Measurements from ENCODE around the gene GTF3A.
A peak's percentile ranks its signal among the peaks of the same experiment; 100 is the strongest.
"Not testable (repeated sequence)": the region's sequence is repeated elsewhere in the genome, so short reads cannot be mapped to it uniquely, and the experiment has no call there.

Gene GTF3A

DNA sequence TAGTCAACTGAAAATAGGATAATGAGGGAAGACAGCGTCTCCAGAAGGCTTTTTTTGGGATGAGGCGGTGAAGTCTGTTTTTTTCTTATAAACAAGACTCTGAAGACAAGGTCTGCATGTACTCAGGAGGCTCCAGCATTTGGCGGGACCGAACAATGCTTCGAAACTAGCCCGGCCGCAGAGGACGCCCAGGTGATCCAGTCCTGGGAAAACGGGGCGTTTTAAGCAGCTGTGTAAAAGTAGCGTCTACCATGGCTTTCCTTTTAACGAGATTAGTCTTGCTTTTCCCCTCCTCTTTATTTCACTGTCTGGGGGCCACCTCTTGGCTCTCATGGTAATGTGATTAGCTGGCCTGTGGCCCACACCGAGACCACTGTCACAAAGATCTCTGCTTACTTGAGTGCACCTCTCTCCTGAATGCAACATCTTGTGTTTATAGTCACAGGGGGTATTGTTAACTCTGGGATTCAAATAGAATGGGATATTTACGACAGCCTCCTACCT is 29.4 kb upstream of the GTF3A start:
- TF ChIP-seq, protein P1, sequence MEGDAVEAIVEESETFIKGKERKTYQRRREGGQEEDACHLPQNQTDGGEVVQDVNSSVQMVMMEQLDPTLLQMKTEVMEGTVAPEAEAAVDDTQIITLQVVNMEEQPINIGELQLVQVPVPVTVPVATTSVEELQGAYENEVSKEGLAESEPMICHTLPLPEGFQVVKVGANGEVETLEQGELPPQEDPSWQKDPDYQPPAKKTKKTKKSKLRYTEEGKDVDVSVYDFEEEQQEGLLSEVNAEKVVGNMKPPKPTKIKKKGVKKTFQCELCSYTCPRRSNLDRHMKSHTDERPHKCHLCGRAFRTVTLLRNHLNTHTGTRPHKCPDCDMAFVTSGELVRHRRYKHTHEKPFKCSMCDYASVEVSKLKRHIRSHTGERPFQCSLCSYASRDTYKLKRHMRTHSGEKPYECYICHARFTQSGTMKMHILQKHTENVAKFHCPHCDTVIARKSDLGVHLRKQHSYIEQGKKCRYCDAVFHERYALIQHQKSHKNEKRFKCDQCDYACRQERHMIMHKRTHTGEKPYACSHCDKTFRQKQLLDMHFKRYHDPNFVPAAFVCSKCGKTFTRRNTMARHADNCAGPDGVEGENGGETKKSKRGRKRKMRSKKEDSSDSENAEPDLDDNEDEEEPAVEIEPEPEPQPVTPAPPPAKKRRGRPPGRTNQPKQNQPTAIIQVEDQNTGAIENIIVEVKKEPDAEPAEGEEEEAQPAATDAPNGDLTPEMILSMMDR (IDR thresholded peaks at IDR 0.05; ENCODE audit: low read depth, low read length), result no peak
- H3K4me3 ChIP-seq (replicated peaks in 1 of 2; ENCODE audit: low read depth in 2 of 2, low read length in 2 of 2), result no peak overlapping the region
- DNase-seq (ENCODE audit: low read depth in 2 of 2), result no peak

GRCh38 chr13:27396252-27396846 is 28.1 kb upstream of the GTF3A start:
- no peak overlapping the region for H3K4me3 ChIP-seq (replicated peaks in 1 of 2; ENCODE audit: low read depth in 2 of 2, low read length in 2 of 2)
- TF ChIP-seq, protein P1 (IDR thresholded peaks at IDR 0.05; ENCODE audit: low read depth, low read length), result no peak
- DNase-seq (ENCODE audit: low read depth in 2 of 2), result no peak

GRCh38 chr13:27398360-27398759 is 26.1 kb upstream of the GTF3A start:
- no peak for DNase-seq (ENCODE audit: low read depth in 2 of 2)
- TF ChIP-seq, protein P1 (IDR thresholded peaks at IDR 0.05; ENCODE audit: low read depth, low read length), result no peak
- H3K4me3 ChIP-seq (replicated peaks in 1 of 2; ENCODE audit: low read depth in 2 of 2, low read length in 2 of 2), result no peak overlapping the region

DNA sequence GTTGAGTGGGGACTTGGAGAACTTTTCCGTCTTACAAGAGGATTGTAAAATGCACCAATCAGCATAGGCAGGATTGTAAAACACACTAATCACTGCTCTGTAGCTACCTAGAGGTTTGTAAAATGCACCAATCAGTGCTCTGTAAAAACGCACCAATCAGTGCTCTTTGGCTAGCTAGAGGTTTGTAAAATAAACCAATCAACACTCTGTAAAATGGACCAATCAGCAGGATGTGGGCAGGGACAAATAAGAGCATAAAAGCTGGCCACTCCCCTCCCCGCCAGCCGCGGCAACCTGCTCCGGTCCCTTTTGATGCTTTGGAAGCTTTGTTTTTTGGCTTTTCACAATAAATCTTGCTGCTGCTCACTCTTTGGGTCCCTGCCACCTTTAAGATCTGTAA is 24.0 kb upstream of the GTF3A start:
- not testable (repeated sequence) for H3K4me3 ChIP-seq (replicated peaks in 1 of 2; ENCODE audit: low read depth in 2 of 2, low read length in 2 of 2); DNase-seq (ENCODE audit: low read depth in 2 of 2)

- no peak overlapping the region for H3K4me3 ChIP-seq (replicated peaks in 1 of 2; ENCODE audit: low read depth in 2 of 2, low read length in 2 of 2)
- TF ChIP-seq, protein P1 (IDR thresholded peaks at IDR 0.05; ENCODE audit: low read depth, low read length), result no peak
- DNase-seq (ENCODE audit: low read depth in 2 of 2), result no peak
Observed at GRCh38 chr13:27401210-27401609, 23.2 kb upstream of the GTF3A start.

DNA sequence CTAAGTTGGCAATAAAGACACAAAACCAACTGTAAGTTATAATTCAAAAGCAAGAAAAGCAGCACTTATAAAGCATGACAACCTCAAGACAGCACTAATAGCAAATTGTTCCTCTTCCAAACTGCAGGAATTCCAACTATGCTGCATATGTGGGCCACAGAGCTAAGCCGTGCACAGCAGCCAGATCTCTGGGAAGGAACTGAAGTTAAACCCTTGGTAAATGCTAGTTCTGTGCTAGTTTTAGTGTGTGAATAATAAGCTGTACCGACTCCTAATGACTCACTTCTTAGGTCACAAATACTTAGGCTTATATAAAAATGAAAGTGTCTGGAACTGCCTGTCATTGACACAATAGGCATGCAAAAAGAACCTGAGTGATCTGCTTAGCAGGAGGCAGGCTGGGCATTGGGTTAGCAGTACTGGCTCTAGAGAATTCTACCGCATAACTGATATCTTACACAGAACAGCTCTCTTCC is 21.2 kb upstream of the GTF3A start:
- DNase-seq (ENCODE audit: low read depth in 2 of 2), result peak; percentile 53 to 77
- no peak overlapping the region for H3K4me3 ChIP-seq (replicated peaks in 1 of 2; ENCODE audit: low read depth in 2 of 2, low read length in 2 of 2)
- TF ChIP-seq, protein P1 (IDR thresholded peaks at IDR 0.05; ENCODE audit: low read depth, low read length), result no peak

DNA sequence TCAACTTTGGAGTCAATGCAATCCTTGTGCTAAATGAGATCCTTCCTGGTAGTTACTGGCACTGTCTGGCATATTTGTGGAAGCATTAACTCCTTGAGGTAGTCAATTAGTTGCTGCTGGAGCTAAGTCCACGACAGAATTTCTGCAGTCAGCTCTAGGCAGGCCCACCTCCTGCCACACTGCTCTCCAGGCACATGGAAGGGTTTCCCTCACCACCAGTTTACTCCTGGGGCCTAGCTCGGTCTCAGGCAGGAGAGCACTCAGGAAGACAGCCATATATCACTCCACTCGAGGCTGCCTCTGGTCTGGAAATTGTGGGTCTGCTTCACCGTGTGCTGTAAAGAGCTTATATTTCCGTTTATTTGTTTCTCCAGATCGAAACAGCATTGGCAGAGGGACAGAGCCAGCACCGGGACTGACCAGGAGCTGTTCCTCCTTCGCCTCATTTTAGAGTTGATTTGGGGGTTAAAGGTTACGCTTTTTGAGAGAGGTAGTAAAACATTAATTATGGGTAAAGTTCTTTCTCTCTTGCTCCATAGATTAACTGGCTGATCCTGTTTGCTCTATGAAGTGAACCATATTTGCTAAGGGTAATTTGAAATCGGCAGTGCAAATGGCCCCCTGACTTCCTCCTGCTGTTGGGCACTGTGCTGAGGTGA is 20.6 kb upstream of the GTF3A start:
- H3K4me3 ChIP-seq (replicated peaks in 1 of 2; ENCODE audit: low read depth in 2 of 2, low read length in 2 of 2), result no peak overlapping the region
- no peak for DNase-seq (ENCODE audit: low read depth in 2 of 2)
- TF ChIP-seq, protein P1 (IDR thresholded peaks at IDR 0.05; ENCODE audit: low read depth, low read length), result no peak

Measured in cardiac fibroblast (primary cell).